Stimulated activated naive CD8-positive, alpha-beta T cell treated with anti-CD3 and anti-CD28 coated beads, Interleukin-15, Interleukin-2, amounts not matched to agents 100 U/mL and 50 U/mL, for 24 hours (primary cell): ENCODE data around the gene SH3GLB1.
"Not testable (repeated sequence)": the region's sequence is repeated elsewhere in the genome, so short reads cannot be mapped to it uniquely, and the experiment has no call there.

Experiments
- ATAC-seq: fragments of 150-1000 bp; cut with Tn5 transposase; one replicate; pipeline ENCODE4 v1.10.0; 2021
- DNase-seq: peaks from one replicate; pipeline ENCODE4 v3.0.0; 2021

SH3GLB1 gene

DNA sequence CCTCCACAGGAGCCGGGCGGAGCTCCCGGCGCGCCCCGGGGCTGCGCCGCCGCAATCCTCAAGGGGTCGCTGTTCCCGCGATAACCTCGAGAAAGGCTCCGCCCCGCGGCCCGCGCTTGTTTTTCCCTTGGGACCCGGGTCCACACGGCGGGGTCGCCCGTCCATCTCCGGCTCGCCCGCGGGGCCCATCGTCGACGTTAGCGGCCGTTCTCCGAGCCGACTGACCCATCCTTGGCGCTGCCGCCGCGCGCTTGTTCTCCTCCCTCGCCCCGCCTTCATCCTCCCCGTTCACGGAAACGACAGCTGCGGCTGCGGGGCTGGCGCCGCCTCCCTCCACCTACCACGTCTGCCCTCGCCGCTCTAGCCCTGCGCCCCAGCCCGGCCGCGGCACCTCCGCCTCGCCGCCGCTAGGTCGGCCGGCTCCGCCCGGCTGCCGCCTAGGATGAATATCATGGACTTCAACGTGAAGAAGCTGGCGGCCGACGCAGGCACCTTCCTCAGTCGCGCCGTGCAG lies at the start of gene SH3GLB1:
Gene SH3GLB1 (plus strand): TSS at position 119 of the 514 bp plus-strand sequence. CDS start 324 bp downstream, at position 443.
- DNase-seq (peak; percentile 93), ATAC-seq (peak; percentile 93)

DNA sequence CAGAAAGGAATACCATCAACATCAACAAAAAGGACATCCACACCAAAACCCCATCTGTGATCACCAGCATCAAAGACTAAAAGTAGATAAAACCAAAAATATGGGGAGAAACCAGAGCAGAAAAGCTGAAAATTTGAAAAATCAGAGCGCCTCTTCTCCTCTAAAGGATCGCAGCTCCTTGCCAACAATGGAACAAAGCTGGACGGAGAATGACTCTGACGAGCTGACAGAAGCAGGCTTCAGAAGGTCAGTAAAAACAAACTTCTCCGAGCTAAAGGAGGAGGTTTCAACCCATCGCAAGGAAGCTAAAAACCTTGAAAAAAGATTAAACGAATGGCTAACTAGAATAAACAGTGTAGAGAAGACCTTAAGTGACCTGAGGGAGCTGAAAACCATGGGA lies 46.0 kb upstream of the SH3GLB1 start:
- not testable (repeated sequence) for ATAC-seq, DNase-seq

DNA sequence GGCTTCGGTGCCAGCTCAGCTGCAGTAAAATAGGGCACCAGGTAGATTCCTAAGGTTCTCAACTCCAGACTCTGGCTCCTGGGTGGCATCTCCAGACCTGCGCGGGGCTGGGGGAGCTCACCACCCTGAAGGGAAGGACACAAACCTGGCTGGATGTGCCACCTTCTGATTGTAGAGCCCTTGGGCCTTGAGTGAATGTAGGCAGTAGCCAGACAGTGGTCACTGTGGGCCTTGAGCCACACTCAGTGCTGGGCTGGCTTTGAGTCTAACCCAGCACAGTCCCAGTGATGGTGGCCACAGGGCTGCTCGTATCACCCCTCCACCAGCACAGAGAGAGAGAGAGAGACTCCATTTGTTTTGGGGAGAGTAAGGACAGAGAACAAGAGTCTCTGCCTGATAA lies 38.0 kb upstream of the SH3GLB1 start:
- no peak for DNase-seq

DNA sequence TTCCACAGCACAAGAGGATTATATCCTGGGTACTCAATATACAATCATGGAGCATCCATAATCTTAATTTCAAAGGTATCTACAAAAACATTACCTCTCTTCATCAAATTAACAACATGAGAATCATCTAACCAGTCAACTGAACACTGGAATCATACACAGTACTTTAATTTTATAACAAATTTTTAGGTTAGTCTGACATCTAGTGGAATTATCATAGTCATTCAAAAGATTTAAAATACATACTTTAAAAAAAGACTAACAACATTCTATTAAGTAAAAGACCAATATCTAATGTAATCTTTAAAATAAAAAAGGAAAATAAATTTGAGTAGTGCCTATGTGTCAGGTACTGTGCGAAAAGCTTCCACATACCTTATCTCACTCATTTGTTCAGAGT lies 16.8 kb upstream of the SH3GLB1 start:
- no peak for ATAC-seq

More for the DNA sequence above, 38.0 kb upstream of the SH3GLB1 start:
- no peak for ATAC-seq

DNA sequence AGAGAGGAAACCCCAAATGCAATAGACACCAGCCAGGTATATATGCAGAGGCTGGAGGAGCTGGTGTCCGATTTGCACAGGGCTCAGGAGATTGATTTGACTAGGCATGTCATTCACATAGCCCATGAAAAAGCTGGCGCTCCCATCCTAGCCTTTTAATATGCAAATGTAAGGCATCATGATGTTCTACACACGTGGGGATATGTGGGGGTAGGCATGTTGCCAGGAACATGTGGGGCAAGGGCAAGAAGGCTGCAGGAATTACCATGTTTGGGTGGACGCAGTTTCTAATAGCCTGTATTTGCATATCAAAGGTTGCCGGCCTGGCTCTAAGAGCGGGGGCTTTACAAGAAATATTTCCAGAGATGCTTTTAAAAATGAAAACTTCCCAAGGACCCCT lies 11.7 kb upstream of the SH3GLB1 start:
- DNase-seq (no peak), ATAC-seq (no peak)

More for the DNA sequence above, 16.8 kb upstream of the SH3GLB1 start:
- no peak for DNase-seq

DNA sequence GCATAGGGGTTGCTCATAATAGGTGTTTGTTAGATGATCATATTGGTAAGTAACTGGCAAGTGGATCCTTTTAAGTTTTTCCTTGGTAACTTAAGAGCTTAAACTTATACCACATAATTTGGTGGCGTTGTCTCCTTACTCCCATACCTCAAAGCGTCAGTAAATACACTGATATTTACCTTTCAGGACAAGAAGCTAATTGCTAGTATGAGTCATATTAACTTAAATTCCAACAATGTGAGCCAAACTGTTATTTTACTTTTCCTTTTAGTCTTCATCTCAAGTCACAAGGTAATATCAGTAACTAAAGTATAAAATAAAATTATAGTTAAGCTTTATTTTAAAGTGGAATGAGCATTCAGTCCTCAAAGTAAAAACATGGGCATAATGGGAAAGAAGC lies 9.0 kb upstream of the SH3GLB1 start:
- DNase-seq: no peak
- ATAC-seq: no peak

DNA sequence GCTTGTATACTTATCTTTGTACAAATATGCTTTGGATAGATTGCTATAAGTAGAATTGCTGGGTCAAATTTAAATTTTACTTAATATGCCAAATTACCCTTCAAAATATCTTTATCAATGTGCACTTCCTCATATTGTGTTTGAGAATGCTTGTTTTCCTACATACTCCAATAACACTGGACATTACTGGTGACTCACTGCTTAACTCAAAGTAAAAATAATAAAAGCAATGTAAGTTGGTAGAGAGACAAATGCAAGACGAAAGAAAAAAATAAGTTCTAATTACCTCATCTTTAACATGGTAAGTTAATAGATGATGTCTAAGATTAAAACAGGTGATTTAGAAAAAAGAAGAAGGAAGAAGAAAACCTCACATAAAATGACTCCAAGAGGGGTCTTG lies 7.9 kb upstream of the SH3GLB1 start:
- DNase-seq (no peak), ATAC-seq (no peak)

DNA sequence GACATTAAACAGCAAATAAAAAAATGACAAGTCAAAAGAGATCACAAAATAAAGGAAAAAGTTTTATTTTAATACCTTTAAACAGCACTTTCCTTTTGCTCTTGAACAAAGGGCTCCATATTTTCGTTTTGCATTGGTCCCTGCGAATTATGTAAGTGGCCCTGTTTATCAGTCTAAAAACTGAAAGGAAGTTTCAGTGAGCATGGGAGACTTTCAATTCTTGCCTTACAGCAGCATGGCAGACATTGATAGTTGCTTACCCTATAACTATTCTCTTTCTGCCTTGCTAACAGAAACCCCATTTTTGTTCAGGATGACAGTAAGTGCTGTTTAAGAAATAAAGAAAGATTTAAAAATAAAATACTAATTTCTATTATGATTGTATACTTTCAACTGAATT lies 5.2 kb upstream of the SH3GLB1 start:
- no peak for DNase-seq
- ATAC-seq: no peak

DNA sequence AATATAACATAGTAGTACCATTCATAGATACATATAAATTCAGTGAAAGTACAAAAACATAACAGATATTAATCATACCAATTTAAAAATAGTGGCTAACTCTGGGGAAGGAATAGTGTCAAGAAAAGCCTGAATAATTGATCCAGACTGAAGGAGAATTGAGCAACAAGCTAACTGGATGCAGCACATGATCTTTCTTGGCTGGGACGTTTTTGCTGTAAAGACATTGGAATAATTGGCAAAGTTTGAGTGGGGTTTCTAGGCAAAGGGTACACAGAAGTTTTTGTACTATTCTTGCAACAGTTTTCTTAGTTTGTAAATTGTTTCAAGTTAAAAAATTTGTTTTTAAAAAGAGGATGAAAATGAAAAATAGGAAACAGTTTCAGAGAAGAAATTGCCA lies 2.6 kb upstream of the SH3GLB1 start:
- DNase-seq (no peak), ATAC-seq (no peak)

DNA sequence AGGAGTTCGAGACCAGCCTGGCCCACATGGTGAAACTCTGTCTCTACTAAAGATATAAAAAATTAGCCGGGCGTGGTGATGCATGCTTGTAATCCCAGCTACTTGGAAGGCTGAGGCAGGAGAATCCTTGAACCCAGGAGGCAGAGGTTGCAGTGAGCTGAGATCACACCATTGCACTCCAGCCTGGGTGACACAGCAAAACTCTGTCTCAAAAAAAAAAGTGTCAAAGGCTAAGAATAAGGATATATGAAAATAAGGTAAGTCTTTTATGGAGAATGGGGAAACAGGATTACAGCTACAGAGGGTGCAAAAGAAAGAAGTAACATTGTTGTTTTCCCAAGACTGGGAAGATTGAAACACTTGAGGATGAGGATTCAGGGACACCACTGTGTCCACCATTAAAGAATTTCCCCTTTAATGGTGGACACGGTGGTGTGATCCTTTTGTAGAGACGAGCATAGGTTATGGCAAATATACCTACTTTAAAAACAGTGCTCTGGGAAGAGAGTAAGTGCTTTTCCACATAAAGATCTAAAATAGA lies 1.4 kb upstream of the SH3GLB1 start:
- DNase-seq: not testable (repeated sequence)

DNA sequence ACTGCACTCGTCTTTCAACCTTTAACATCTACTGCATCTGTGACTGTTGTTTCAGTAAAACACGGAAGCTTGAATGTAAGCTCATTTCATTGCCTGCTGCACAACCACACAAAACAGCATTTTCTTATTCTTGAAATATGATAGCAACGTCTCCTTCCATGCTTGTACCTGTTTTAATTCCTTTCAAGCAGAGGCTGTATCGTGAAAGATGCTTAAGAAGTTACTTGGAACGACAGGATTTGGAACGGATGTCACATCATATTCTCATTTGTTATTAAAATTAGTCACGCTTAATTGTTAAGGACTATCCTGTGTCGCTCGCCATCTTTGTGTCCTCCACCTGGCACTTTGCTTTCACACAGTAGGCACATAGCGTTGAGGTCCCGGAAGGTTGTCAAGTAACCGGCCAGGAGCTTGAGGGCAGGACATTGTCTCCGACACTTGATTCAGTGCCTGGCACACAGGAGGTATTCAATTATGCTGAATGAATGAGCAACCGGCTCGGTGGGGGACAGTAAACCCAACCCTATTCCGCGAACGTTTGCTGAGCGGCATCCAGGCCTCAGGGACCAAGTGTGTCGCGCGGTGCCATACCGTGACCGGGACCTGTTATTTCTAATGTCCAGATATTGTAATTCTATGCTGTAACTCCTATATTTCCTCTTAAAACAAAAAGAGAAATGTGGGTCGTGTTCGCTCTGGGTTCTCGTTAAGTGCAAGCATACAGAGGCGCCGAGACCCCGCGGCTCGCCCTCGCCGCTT lies 499 bp upstream of the SH3GLB1 start:
- peak; percentile 55 for DNase-seq
- ATAC-seq: peak; percentile 45

More for the DNA sequence above, 1.4 kb upstream of the SH3GLB1 start:
- not testable (repeated sequence) for ATAC-seq

DNA sequence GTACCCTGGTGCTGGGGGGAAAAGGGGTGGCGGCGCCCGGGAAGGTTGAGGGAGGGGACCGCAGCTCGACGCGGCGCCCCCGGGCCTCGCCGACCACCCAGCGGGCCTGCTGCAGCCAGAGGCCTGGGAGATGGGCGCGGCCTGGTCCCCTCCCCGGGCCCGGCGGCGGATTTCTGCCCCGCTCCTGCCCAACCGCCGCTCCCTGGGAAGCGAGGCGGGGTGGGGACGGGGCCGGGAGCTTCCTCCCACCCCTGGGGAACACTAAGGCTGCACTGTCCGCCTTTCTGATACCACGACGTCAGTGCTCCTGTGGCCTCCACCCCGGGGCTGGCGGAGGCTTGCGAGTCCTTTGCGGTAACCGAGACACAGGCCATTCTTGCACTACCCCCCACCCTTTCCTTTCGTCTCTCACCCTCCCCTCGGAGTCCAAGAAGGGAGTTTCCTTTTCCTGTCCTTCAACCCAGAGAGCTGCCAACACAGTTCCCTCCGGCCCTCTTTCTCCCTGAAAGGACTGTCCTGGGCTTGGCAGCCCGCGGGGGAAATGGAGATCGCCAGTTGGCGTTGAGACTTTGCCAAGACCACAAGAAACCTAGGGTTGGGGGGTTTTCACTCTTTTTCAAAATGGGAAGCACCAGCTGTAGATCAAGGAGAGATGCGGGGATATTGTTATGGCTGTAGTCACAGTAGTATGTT lies 742 bp downstream of the SH3GLB1 start:
- ATAC-seq (peak; percentile 15), DNase-seq (peak; percentile 43)

DNA sequence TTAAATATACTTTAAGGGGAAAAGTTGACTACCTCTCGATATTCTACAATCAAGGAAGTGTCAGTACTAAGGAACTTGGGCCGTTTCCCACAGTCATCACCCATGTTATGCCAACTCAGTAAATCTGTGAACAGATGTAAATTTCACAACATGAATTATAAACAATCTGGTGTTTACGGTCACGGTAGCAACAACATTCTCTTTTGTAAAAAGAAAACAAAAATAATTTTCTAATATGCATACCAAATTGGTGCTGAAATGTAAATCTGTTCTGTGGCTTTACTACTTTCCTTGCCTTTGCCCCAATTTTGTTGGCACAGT lies 1.2 kb downstream of the SH3GLB1 start:
- no peak for ATAC-seq
- no peak for DNase-seq

DNA sequence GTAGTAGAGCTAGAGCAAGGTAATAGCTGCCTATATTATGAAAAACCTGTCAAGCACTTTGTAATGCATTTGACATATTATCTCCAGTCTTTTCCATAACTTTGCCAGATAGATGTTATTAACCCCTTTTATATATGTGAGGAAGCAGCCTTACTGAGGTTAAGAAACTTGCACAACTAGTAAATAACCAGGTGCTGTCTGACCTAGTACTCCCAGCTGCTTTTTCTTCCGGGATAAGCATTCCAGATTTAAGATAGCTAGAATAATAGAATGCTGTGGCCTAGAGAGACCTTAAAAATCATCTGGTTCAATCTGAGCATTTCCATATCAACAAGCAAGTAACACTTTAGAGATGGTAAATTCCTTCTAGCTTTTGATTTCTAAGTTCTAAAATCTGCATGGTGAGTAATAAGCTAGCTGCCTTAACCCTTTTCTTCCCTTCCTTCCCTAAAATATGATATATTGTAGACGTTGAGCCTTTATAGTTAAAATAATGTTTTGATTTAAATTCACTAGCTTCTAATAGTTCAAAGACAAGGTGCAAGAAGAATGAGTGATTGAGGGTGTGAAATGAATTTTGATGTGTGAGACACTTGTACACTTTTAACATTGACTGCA lies 1.8 kb downstream of the SH3GLB1 start:
- ATAC-seq: no peak
- no peak for DNase-seq

DNA sequence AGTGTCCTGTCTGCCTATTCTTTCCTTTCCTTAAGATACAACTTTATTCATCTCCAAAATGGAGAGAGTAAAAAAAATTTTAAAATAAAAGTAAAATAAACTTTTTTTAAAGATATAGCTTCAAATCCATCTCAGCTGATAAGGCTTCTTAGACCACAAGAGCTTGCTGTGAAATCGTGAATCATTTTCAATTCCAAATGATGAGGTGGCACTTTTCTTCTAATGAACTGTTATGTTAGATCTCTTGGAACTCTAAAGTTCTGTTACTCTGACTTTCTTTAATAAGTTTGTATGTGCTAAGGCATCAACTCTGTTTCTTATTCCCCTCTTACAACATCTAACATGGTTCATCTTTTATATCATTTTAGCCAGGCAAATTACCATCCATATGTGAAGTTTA lies 4.5 kb downstream of the SH3GLB1 start:
- no peak for ATAC-seq
- DNase-seq: no peak

DNA sequence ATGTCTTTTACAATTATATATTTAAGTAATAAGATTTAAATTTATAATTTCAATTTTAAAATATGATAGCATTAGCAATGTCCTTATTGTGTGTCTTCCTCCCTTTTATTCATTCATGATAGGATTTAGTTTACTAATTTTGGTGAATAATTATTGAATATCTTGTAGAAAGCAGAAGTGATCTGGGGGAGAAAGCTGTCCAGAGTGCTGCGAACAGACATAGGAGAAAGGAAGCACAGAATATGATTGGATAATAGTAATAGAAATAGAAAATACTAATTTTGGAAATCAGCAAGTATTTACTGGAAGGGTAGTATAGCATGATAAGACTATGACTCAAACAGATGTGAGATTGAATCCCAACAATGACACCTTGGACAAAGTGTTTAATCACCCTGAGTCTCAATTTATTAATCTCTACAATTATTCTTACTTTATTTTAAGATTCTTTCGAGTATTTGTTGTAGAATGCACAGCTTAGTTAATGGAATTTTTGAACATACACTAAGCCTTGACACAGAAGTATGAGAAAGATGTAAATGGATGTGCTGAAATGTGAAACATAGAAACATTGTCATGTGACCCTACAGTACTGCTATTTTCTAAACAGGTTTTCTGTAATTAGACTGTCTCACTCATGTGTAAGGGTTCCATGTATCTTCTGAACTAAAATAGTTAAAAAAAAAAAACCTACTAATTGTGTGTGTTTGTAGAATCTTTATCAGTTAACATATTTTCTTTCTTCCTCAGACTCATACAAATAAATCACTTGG lies 7.9 kb downstream of the SH3GLB1 start:
- ATAC-seq: no peak

DNA sequence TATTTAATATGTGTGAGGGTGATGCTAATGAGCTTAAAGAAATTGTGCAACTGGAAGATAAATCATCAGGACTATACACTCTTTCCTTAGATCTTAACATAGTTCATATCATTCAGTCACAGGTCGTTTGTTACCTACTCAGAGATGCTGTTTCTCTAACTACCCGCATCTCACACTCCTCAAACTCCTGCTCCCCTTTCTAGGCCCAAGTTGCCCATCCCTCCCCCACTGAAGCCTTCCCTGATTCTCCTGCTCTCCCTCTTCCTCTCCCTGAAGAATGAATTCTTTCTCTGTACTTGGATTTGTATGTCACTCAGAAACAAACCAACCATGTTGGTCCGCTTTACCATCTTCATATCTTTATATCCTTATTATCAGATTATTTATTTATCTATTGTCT lies 9.1 kb downstream of the SH3GLB1 start:
- ATAC-seq: no peak
- no peak for DNase-seq

More for the DNA sequence above, 7.9 kb downstream of the SH3GLB1 start:
- no peak for DNase-seq

DNA sequence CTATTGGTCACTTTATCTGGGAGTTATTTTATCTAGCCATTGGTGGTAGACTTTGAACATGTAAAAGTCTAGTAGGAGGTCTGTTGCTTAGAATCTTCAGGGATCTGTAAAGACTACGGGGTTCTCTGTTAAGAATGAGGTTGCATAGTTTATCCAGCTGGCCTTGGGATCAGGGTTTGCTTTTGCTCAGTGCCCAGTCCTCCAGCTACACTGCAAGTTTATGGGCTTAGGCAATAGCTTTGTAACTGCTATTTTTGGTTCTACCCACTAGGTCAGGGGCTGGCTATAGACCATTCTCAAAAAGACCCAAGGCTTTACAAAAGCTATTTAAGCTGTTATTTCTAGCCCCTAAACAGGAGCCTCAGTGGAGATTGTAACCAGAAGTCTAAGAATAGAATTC lies 9.8 kb downstream of the SH3GLB1 start:
- ATAC-seq: no peak
- no peak for DNase-seq

DNA sequence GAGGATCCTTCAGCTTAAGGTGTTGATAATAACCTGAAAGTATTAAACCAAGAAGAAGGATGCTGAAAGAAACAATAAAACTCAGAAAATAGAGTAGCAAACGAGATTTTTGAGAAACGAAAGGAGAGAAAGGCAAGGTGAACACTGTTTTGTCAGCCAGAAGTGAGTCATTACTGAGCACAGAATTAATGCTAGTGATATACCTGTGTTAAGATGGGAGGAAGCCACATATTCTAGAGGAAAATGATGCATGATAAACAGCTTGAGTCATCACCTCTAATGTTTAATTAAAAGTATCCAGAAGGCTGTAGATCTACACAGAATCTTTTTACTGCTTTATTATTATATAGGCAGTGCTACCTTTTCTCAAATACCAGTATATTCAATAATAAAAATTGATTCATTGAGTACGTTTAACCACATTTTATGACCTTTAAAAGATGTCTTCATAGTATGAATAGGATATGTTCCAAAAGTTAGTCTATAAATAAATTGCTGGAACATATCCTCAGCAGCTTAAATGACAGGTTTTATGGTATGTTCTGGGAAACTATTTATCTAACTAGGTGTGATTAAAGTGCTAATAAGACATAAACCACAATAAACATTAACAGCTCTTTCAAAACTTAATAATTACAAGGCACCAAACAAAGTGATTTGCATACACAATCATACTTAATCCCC lies 10.3 kb downstream of the SH3GLB1 start:
- ATAC-seq (peak; percentile 52), DNase-seq (no peak)

DNA sequence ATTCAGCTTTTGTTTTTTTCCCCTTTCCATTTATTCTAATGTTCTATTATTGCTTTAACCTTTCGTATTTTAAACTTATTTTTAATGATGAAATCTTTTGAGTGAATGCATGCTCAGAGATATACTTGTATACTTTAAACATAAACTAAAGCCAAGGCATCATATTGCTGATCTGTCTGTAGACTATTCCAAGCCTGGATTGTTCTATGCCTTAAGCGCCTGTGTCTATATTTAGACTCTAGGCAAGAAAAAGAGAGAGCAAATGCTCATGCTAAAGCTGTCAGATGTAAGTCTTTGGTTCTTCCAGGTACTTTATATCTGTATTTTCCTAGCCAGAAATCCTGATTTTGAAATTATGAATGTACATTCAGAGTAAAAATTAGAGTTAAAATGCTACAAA lies 14.4 kb downstream of the SH3GLB1 start:
- DNase-seq: no peak

DNA sequence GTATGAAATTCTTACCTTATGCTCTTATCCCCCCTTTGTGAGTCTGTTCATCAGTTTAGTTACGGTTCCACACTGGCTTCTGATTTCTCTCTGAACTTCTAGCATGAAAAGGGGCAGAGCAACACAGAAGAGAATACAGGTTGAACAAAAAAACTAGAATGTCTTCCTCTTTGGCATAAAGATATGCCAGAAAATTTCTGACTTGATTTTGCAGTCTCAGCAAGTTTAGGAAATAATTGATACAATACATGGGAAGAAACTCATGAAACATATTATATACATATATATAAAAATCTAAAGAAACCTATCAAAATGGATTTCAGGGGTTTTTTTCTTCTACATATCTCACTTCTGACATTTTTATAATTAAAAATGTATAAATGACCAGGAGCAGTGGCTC lies 27.0 kb downstream of the SH3GLB1 start:
- DNase-seq (no peak), ATAC-seq (no peak)

More for the DNA sequence above, 14.4 kb downstream of the SH3GLB1 start:
- no peak for ATAC-seq
